ENCODE data around the gene TMUB1. TPM values are rescaled to one million over a fixed set of nuclear protein-coding genes. Genes with fewer than 3 reads are reported as not detected.

The TMUB1 gene
- total and polyA plus RNA-seq, 2 donors (not counting 3 experiments of a cell fraction or from before 2014, with no cell fraction given) = 41.3 to 45.3 TPM

DNA sequence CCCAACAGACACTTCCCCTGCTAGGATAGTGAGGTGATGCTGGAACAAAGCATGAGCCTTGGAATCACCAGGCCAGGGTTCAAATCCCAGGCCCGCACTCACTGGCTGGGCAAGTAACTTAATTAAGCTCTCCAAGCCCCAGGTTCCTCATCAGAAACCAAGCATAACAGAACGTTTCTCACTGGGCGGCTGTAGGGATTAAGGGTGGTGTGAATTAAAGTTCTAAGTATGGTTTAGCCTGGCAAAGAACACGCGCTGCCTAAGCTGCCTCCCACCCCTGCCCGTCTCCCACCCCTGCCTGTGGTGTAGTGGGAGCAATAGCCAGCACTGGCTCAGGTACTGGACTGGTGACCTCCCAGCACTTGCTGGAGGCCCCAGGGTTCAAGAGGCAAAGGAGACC, 18.3 kb downstream of the TMUB1 start:
- DNase-seq (ENCODE audit: low read depth, low spot score) (no peak), FAIRE-seq (no peak)
- H3K4me3 ChIP-seq (replicated peaks in 1 of 3; ENCODE audit: insufficient read depth in 1 of 3, low read depth in 1 of 3, low read length in 3 of 3) = no peak overlapping the region
- intact Hi-C loops (cut with micrococcal nuclease) = no loop called here
- H3K27me3 ChIP-seq (ENCODE audit: control insufficient read depth in 2 of 2, insufficient read depth in 2 of 2, low read length in 2 of 2) = no peaks in the 10 kb centered on the region
- H3K4me1 ChIP-seq (ENCODE audit: control insufficient read depth, extremely low read depth, insufficient read depth, low read length) = peaks cover 10% of the 10 kb centered on the region
- peaks cover 30% of the 10 kb centered on the region for H3K79me2 ChIP-seq (ENCODE audit: control insufficient read depth, insufficient read depth, low read length)
- CTCF ChIA-PET = no interaction called here
- H3K9me3 ChIP-seq (replicated peaks; ENCODE audit: control insufficient read depth, insufficient read depth, low read length) = no peaks in the 10 kb centered on the region
- no peak overlapping the region for H3K27ac ChIP-seq (ENCODE audit: insufficient read depth, low read depth, low read length)
- no peaks in the 10 kb centered on the region for H3K9me1 ChIP-seq (replicated peaks; ENCODE audit: control insufficient read depth, extremely low read depth, insufficient read depth, low read length)
- H2AFZ ChIP-seq (ENCODE audit: low read depth, low read length) = no peak overlapping the region
- TF ChIP-seq POLR2AphosphoS5 (IDR thresholded peaks at IDR 0.05; ENCODE audit: insufficient read depth, low read depth, low read length) (no peak), MAX (IDR thresholded peaks at IDR 0.05; ENCODE audit: insufficient read depth, insufficient read length) (no peak), GATA2 (IDR thresholded peaks at IDR 0.05; ENCODE audit: insufficient read depth, insufficient read length, low read depth, low read length) (no peak), CTCF (IDR thresholded peaks at IDR 0.05; ENCODE audit: extremely low read depth in 1 of 2, insufficient read depth in 1 of 2, low read depth in 1 of 2, low read length in 2 of 2) (no peak), JUN (IDR thresholded peaks at IDR 0.05; ENCODE audit: borderline replicate concordance, insufficient read depth, insufficient read length, low read depth) (no peak), FOS (IDR thresholded peaks at IDR 0.05; ENCODE audit: borderline replicate concordance, insufficient read depth, low read length) (no peak), POLR2A (IDR thresholded peaks at IDR 0.05; ENCODE audit: low read depth, low read length) (no peak), EZH2 (IDR thresholded peaks at IDR 0.05; ENCODE audit: borderline replicate concordance, low read depth, low read length, severe bottlenecking) (no peak), MYC (IDR thresholded peaks at IDR 0.05; ENCODE audit: low read depth, low read length) (no peak)
- H3K9ac ChIP-seq (replicated peaks; ENCODE audit: extremely low read depth, insufficient read depth, low read length) = no peak overlapping the region
- H4K20me1 ChIP-seq (replicated peaks; ENCODE audit: control insufficient read depth, extremely low read depth, insufficient read depth, low read length) = no peaks in the 10 kb centered on the region
- dilution Hi-C loops (cut with MboI; ENCODE audit: extremely low pct_ligation_motif_present, low sequenced_read_pairs) = no loop called here
- BruUV-seq (replicated peaks) = no TSS peak
- POLR2A ChIA-PET = no interaction called here
- peaks cover 15 to 48% of the 10 kb centered on the region in 2 experiments for H3K36me3 ChIP-seq (ENCODE audit: control insufficient read depth in 2 of 2, extremely low read depth in 1 of 2, insufficient read depth in 2 of 2, low read length in 2 of 2)
- no peak overlapping the region for H3K4me2 ChIP-seq (ENCODE audit: insufficient read depth, low read length)

Measured in endothelial cell of umbilical vein (primary cell).